Upper lobe of right lung (tissue), 1 donor: ENCODE results near the gene OR2W3. TPM values are rescaled to one million over a fixed set of nuclear protein-coding genes. Genes with fewer than 3 reads are reported as not detected.

Source experiments
- ATAC-seq: fragments of 200-7000 bp; cut with Tn5 transposase; one replicate; pipeline ENCODE4 v1.9.1; 2020; ENCODE audit warnings: mild to moderate bottlenecking, moderate library complexity
- DNase-seq: peaks from one replicate; pipeline ENCODE4 v3.0.0-alpha.2; 2020
- H3K27ac ChIP-seq: fragments of 200-600 bp; one replicate; pipeline ENCODE4 v1.8.0; 2022
- H3K27me3 ChIP-seq: fragments of 200-600 bp; one replicate; pipeline ENCODE4 v1.8.0; 2022; ENCODE audit warnings: mild to moderate bottlenecking
- H3K36me3 ChIP-seq: fragments of 200-600 bp; one replicate; pipeline ENCODE4 v1.8.0; 2022
- H3K4me1 ChIP-seq: fragments of 200-600 bp; one replicate; pipeline ENCODE4 v1.8.0; 2022
- H3K4me3 ChIP-seq: fragments of 200-600 bp; one replicate; pipeline ENCODE4 v1.8.0; 2022; ENCODE audit warnings: mild to moderate bottlenecking
- H3K9me3 ChIP-seq: fragments of 200-600 bp; one replicate; pipeline ENCODE4 v1.8.0; 2022
- intact Hi-C: fragments of 100-400 bp; cut with DNase I; formaldehyde crosslinking; loops from one replicate; pipeline ENCODE4 v1.11.0; 2022
- total RNA-seq: library from RNA; stranded (reverse); fragmentation: NEBNext Ultra II Directional; extraction: Animal tissue kit (Norgen Biotek cat#: 25700); gene quantifications from one replicate; pipeline ENCODE4 v1.2.1, GENCODE V29; 2021
- TF ChIP-seq, protein P1 (sequence below): fragments of 200-600 bp; IDR thresholded peaks from one replicate; pipeline ENCODE4 v1.8.0; 2022; ENCODE audit warnings: antibody characterized with exemption
- donor health status: DM: no; HTN: yes; CAD: no; lungs with severe emphysema.

OR2W3 gene
- total RNA-seq, 1 donor from 2014 or later, result 1.6 TPM

DNA sequence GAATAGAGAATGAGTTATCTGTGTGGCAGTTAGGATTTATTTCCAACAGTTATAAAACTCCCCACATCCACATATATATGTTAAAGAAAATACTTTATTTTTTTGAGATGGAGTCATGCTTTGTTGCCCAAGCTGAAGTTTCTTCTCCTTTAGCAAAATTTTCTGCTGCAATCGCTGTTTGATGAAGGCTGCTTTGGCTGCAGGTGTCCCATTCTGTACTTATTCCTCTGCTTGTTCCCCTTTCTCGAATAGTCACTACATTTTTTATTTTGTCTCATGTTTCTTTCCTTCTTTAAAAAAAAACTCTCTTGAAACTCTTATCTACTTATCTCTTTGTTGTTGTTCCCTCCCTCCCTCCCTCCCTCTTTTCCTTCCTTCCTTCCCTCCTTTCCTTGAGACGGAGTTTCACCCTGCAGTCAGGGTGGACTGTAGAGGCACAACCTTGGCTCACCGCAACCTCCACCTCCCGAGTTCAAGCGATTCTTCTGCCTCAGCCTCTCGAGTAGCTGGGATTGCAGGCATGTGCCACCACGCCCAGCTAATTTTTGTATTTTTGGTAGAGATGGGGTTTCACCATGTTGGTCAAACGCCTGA lies 10.6 kb downstream of the OR2W3 start:
- no peaks in the 10 kb centered on the region for H3K9me3 ChIP-seq
- intact Hi-C loops, result no loop called here
- peak overlapping the region; percentile 38 for H3K4me3 ChIP-seq
- ATAC-seq (no peak), DNase-seq (no peak)
- no peak overlapping the region for H3K27ac ChIP-seq
- no peaks in the 10 kb centered on the region for H3K4me1 ChIP-seq
- no peaks in the 10 kb centered on the region for H3K36me3 ChIP-seq
- no peaks in the 10 kb centered on the region for H3K27me3 ChIP-seq
- TF ChIP-seq, protein P1, sequence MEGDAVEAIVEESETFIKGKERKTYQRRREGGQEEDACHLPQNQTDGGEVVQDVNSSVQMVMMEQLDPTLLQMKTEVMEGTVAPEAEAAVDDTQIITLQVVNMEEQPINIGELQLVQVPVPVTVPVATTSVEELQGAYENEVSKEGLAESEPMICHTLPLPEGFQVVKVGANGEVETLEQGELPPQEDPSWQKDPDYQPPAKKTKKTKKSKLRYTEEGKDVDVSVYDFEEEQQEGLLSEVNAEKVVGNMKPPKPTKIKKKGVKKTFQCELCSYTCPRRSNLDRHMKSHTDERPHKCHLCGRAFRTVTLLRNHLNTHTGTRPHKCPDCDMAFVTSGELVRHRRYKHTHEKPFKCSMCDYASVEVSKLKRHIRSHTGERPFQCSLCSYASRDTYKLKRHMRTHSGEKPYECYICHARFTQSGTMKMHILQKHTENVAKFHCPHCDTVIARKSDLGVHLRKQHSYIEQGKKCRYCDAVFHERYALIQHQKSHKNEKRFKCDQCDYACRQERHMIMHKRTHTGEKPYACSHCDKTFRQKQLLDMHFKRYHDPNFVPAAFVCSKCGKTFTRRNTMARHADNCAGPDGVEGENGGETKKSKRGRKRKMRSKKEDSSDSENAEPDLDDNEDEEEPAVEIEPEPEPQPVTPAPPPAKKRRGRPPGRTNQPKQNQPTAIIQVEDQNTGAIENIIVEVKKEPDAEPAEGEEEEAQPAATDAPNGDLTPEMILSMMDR, result no peak

- no peaks in the 10 kb centered on the region for H3K4me1 ChIP-seq
- TF ChIP-seq, protein P1, result no peak
- no peaks in the 10 kb centered on the region for H3K9me3 ChIP-seq
- H3K27me3 ChIP-seq, result no peaks in the 10 kb centered on the region
- no peak overlapping the region for H3K27ac ChIP-seq
- intact Hi-C loops, result no loop called here
- DNase-seq (no peak), ATAC-seq (peak; percentile 46)
- peak overlapping the region; percentile 38 for H3K4me3 ChIP-seq
- H3K36me3 ChIP-seq, result no peaks in the 10 kb centered on the region
Measured at GRCh38 chr1:247906504-247907047, 11.2 kb downstream of the OR2W3 start.

GRCh38 chr1:247908766-247909165 lies 13.4 kb downstream of the OR2W3 start:
- intact Hi-C loops, result no loop called here
- H3K36me3 ChIP-seq, result no peaks in the 10 kb centered on the region
- TF ChIP-seq, protein P1, result no peak
- no peaks in the 10 kb centered on the region for H3K9me3 ChIP-seq
- no peak overlapping the region for H3K4me3 ChIP-seq
- H3K4me1 ChIP-seq, result no peaks in the 10 kb centered on the region
- no peaks in the 10 kb centered on the region for H3K27me3 ChIP-seq
- no peak for ATAC-seq
- no peak overlapping the region for H3K27ac ChIP-seq
- no peak for DNase-seq

- Histone ChIP-seq H3K27ac (no peak overlapping the region), H3K4me1 (no peaks in the 10 kb centered on the region), H3K36me3 (no peaks in the 10 kb centered on the region), H3K4me3 (no peak overlapping the region), H3K27me3 (no peaks in the 10 kb centered on the region), H3K9me3 (no peaks in the 10 kb centered on the region)
- intact Hi-C loops, result no loop called here
- ATAC-seq, result no peak
- DNase-seq, result no peak
- TF ChIP-seq, protein P1, result no peak
Measured at GRCh38 chr1:247913786-247914185, 18.4 kb downstream of the OR2W3 start.

- no peaks in the 10 kb centered on the region for H3K27me3 ChIP-seq
- intact Hi-C loops, result no loop called here
- no peaks in the 10 kb centered on the region for H3K36me3 ChIP-seq
- no peak overlapping the region for H3K27ac ChIP-seq
- no peaks in the 10 kb centered on the region for H3K9me3 ChIP-seq
- H3K4me1 ChIP-seq, result no peaks in the 10 kb centered on the region
- no peak for DNase-seq
- TF ChIP-seq, protein P1, result no peak
- H3K4me3 ChIP-seq, result no peak overlapping the region
- peak; percentile 43 for ATAC-seq
Measured at GRCh38 chr1:247914941-247915662, 19.7 kb downstream of the OR2W3 start.
